ENCODE measurements around the gene DOCK3.

DOCK3 gene

GRCh38 chr3:50650018-50650417 lies 24.7 kb upstream of the DOCK3 start:
- H3K4me1 ChIP-seq (ENCODE audit: low read length) = no peaks in the 10 kb centered on the region
- no peak overlapping the region for H3K9ac ChIP-seq (ENCODE audit: low read length)
- peaks cover 20% of the 10 kb centered on the region for H3K36me3 ChIP-seq (replicated peaks; ENCODE audit: low read depth, low read length)
- no peaks in the 10 kb centered on the region for H3K9me3 ChIP-seq (ENCODE audit: insufficient read depth, low read length)
- no peak overlapping the region for H3K27ac ChIP-seq (ENCODE audit: low read length)
- no peaks in the 10 kb centered on the region for H3K79me2 ChIP-seq (ENCODE audit: low read length)
- H4K20me1 ChIP-seq (ENCODE audit: insufficient read depth, low read length) = 0 out of 2 replicates have a peak, but pooled peaks cover 3% of the 10 kb centered on the region
- H3K4me3 ChIP-seq (ENCODE audit: low read length) = no peak overlapping the region
- H3K4me2 ChIP-seq (ENCODE audit: low read length) = no peak overlapping the region
- H3K27me3 ChIP-seq (ENCODE audit: low read depth, low read length) = no peaks in the 10 kb centered on the region
- no peak overlapping the region for H2AFZ ChIP-seq (ENCODE audit: low read depth, low read length)
- TF ChIP-seq CTCF (IDR thresholded peaks at IDR 0.05; ENCODE audit: low read depth, low read length) (no peak), EZH2phosphoT487 (IDR thresholded peaks at IDR 0.05; ENCODE audit: low read depth) (no peak)

GRCh38 chr3:50651445-50651844 lies 23.3 kb upstream of the DOCK3 start:
- no peak overlapping the region for H2AFZ ChIP-seq (ENCODE audit: low read depth, low read length)
- TF ChIP-seq EZH2phosphoT487 (IDR thresholded peaks at IDR 0.05; ENCODE audit: low read depth) (no peak), CTCF (IDR thresholded peaks at IDR 0.05; ENCODE audit: low read depth, low read length) (no peak)
- no peak overlapping the region for H3K9ac ChIP-seq (ENCODE audit: low read length)
- no peak overlapping the region for H3K4me2 ChIP-seq (ENCODE audit: low read length)
- H3K27me3 ChIP-seq (ENCODE audit: low read depth, low read length) = no peaks in the 10 kb centered on the region
- no peaks in the 10 kb centered on the region for H3K4me1 ChIP-seq (ENCODE audit: low read length)
- H3K36me3 ChIP-seq (replicated peaks; ENCODE audit: low read depth, low read length) = peaks cover 14% of the 10 kb centered on the region
- no peaks in the 10 kb centered on the region for H3K79me2 ChIP-seq (ENCODE audit: low read length)
- 0 out of 2 replicates have a peak, but pooled peaks cover 3% of the 10 kb centered on the region for H4K20me1 ChIP-seq (ENCODE audit: insufficient read depth, low read length)
- no peak overlapping the region for H3K4me3 ChIP-seq (ENCODE audit: low read length)
- no peaks in the 10 kb centered on the region for H3K9me3 ChIP-seq (ENCODE audit: insufficient read depth, low read length)
- no peak overlapping the region for H3K27ac ChIP-seq (ENCODE audit: low read length)

GRCh38 chr3:50651920-50652529 lies 22.7 kb upstream of the DOCK3 start:
- H3K36me3 ChIP-seq (replicated peaks; ENCODE audit: low read depth, low read length) = peaks cover 13% of the 10 kb centered on the region
- no peak overlapping the region for H2AFZ ChIP-seq (ENCODE audit: low read depth, low read length)
- H4K20me1 ChIP-seq (ENCODE audit: insufficient read depth, low read length) = 0 out of 2 replicates have a peak, but pooled peaks cover 3% of the 10 kb centered on the region
- no peaks in the 10 kb centered on the region for H3K27me3 ChIP-seq (ENCODE audit: low read depth, low read length)
- no peak overlapping the region for H3K9ac ChIP-seq (ENCODE audit: low read length)
- TF ChIP-seq EZH2phosphoT487 (IDR thresholded peaks at IDR 0.05; ENCODE audit: low read depth) (no peak), CTCF (IDR thresholded peaks at IDR 0.05; ENCODE audit: low read depth, low read length) (no peak)
- no peaks in the 10 kb centered on the region for H3K79me2 ChIP-seq (ENCODE audit: low read length)
- H3K4me2 ChIP-seq (ENCODE audit: low read length) = no peak overlapping the region
- H3K9me3 ChIP-seq (ENCODE audit: insufficient read depth, low read length) = no peaks in the 10 kb centered on the region
- H3K4me3 ChIP-seq (ENCODE audit: low read length) = no peak overlapping the region
- H3K27ac ChIP-seq (ENCODE audit: low read length) = no peak overlapping the region
- H3K4me1 ChIP-seq (ENCODE audit: low read length) = no peaks in the 10 kb centered on the region

GRCh38 chr3:50652709-50653108 lies 22.0 kb upstream of the DOCK3 start:
- H2AFZ ChIP-seq (ENCODE audit: low read depth, low read length) = no peak overlapping the region
- no peaks in the 10 kb centered on the region for H3K27me3 ChIP-seq (ENCODE audit: low read depth, low read length)
- H3K4me2 ChIP-seq (ENCODE audit: low read length) = no peak overlapping the region
- no peak overlapping the region for H3K27ac ChIP-seq (ENCODE audit: low read length)
- 0 out of 2 replicates have a peak, but pooled peaks cover under 1% of the 10 kb centered on the region for H4K20me1 ChIP-seq (ENCODE audit: insufficient read depth, low read length)
- no peaks in the 10 kb centered on the region for H3K4me1 ChIP-seq (ENCODE audit: low read length)
- no peaks in the 10 kb centered on the region for H3K79me2 ChIP-seq (ENCODE audit: low read length)
- H3K4me3 ChIP-seq (ENCODE audit: low read length) = no peak overlapping the region
- H3K9me3 ChIP-seq (ENCODE audit: insufficient read depth, low read length) = no peaks in the 10 kb centered on the region
- H3K9ac ChIP-seq (ENCODE audit: low read length) = no peak overlapping the region
- no peak for TF ChIP-seq EZH2phosphoT487 (IDR thresholded peaks at IDR 0.05; ENCODE audit: low read depth)
- peak; percentile 71 for TF ChIP-seq CTCF (IDR thresholded peaks at IDR 0.05; ENCODE audit: low read depth, low read length)
- peaks cover 6% of the 10 kb centered on the region for H3K36me3 ChIP-seq (replicated peaks; ENCODE audit: low read depth, low read length)
